HEK293T (cell line): ENCODE measurements around the gene TMEM263.

Experiments used
- CTCF ChIA-PET: fragments of 350-600 bp; formaldehyde crosslinking; extraction: SDS; loops from one replicate; lab custom pipeline; 2021; ENCODE audit warnings: antibody characterized with exemption, inconsistent platforms; lab: Yijun Ruan, JAX
- POLR2A ChIA-PET: fragments of 350-600 bp; formaldehyde crosslinking; extraction: SDS; loops from one replicate; lab custom pipeline; 2020; ENCODE audit warnings: antibody characterized with exemption, inconsistent platforms; lab: Yijun Ruan, JAX
- DNase-seq: peaks from one replicate; pipeline ENCODE4 v3.0.0; 2012; ENCODE audit warnings: mixed read lengths; ENCODE audit errors: extremely low spot score
- ARNT ChIP-seq: fragments of 450-650 bp; IDR thresholded peaks from 2 replicates; pipeline ENCODE4 v1.6.1; 2017; ENCODE audit warnings: mild to moderate bottlenecking
- BHLHE40 ChIP-seq: fragments of 450-650 bp; IDR thresholded peaks from 2 replicates; pipeline ENCODE4 v1.6.1; 2016; ENCODE audit warnings: mild to moderate bottlenecking, moderate library complexity, borderline replicate concordance
- CTBP1 ChIP-seq: fragments of 450-650 bp; IDR thresholded peaks from 2 replicates; pipeline ENCODE4 v1.6.1; 2016; ENCODE audit warnings: borderline replicate concordance
- ELF4 ChIP-seq: fragments of 450-650 bp; IDR thresholded peaks from 2 replicates; pipeline ENCODE4 v1.6.1; 2017; ENCODE audit warnings: antibody characterized with exemption
- FOXA1 ChIP-seq: fragments of 450-650 bp; IDR thresholded peaks from 2 replicates; pipeline ENCODE4 v1.6.1; 2016; ENCODE audit warnings: mild to moderate bottlenecking
- FOXK2 ChIP-seq: fragments of 450-650 bp; IDR thresholded peaks from 2 replicates; pipeline ENCODE4 v1.6.1; 2016; ENCODE audit warnings: mild to moderate bottlenecking
- FOXM1 ChIP-seq: fragments of 450-650 bp; IDR thresholded peaks from 2 replicates; pipeline ENCODE4 v1.6.1; 2017; ENCODE audit warnings: mild to moderate bottlenecking, borderline replicate concordance
- HDGF ChIP-seq: fragments of 450-650 bp; IDR thresholded peaks from 2 replicates; pipeline ENCODE4 v1.6.1; 2017; ENCODE audit warnings: antibody characterized with exemption, borderline replicate concordance
- L3MBTL2 ChIP-seq: fragments of 450-650 bp; conservative IDR thresholded peaks from 2 replicates; pipeline ENCODE4 v1.6.1; 2016; ENCODE audit warnings: mild to moderate bottlenecking
- LEF1 ChIP-seq: fragments of 450-650 bp; IDR thresholded peaks from 2 replicates; pipeline ENCODE4 v1.6.1; 2017; ENCODE audit warnings: mild to moderate bottlenecking, borderline replicate concordance
- NFRKB ChIP-seq: fragments of 450-650 bp; IDR thresholded peaks from 2 replicates; pipeline ENCODE4 v1.6.1; 2016; ENCODE audit warnings: mild to moderate bottlenecking, moderate library complexity
- PKNOX1 ChIP-seq: fragments of 450-650 bp; IDR thresholded peaks from 2 replicates; pipeline ENCODE4 v1.6.1; 2016
- SP1 ChIP-seq: fragments of 450-650 bp; IDR thresholded peaks from 2 replicates; pipeline ENCODE4 v1.6.1; 2017
- SUZ12 ChIP-seq: fragments of 450-650 bp; IDR thresholded peaks from 2 replicates; pipeline ENCODE4 v1.6.1; 2016; ENCODE audit warnings: mild to moderate bottlenecking
- TARDBP ChIP-seq: fragments of 450-650 bp; IDR thresholded peaks from 2 replicates; pipeline ENCODE4 v1.6.1; 2016
- ZNF384 ChIP-seq: fragments of 450-650 bp; IDR thresholded peaks from 2 replicates; pipeline ENCODE4 v1.6.1; 2016

Gene TMEM263

GRCh38 chr12:107007411-107007810 lies 51.7 kb downstream of the TMEM263 start:
- DNase-seq, result no peak
- CTCF ChIA-PET, result interaction anchor here (0.7 kb wide), 1 partner anchor 78 kb away, joined by 3 read pairs; no protein-coding TSS in a partner anchor
- TF ChIP-seq ZNF384 (no peak), FOXA1 (no peak), BHLHE40 (no peak), LEF1 (no peak), ARNT (no peak), CTBP1 (no peak), FOXK2 (no peak), TARDBP (no peak), SP1 (no peak), SUZ12 (no peak), L3MBTL2 (no peak)
- POLR2A ChIA-PET, result interaction anchor here (1.1 kb wide), 1 partner anchor 21 kb away, joined by 3 read pairs; the partner anchor contains the start of gene MTERF2

GRCh38 chr12:107011519-107011918 lies 55.8 kb downstream of the TMEM263 start:
- ChIA-PET POLR2A (no interaction called here), CTCF (no interaction called here)
- DNase-seq, result no peak
- TF ChIP-seq PKNOX1 (no peak), SUZ12 (no peak), FOXM1 (no peak), FOXA1 (no peak), ARNT (no peak), ELF4 (no peak), LEF1 (no peak), HDGF (no peak), ZNF384 (no peak), BHLHE40 (no peak), L3MBTL2 (no peak), SP1 (no peak), TARDBP (no peak), FOXK2 (no peak), NFRKB (no peak)

- ChIA-PET CTCF (interaction anchor here (1.0 kb wide), 1 partner anchor 26 kb away, joined by 3 read pairs; the partner anchor contains the start of gene MTERF2), POLR2A (no interaction called here)
- DNase-seq, result no peak
- TF ChIP-seq TARDBP, result no peak
- TF ChIP-seq NFRKB, result no peak
- no peak for TF ChIP-seq ARNT
- TF ChIP-seq SUZ12, result no peak
- TF ChIP-seq FOXM1, result no peak
- TF ChIP-seq SP1, result no peak
- TF ChIP-seq BHLHE40, result no peak
- no peak for TF ChIP-seq CTBP1
Observed at GRCh38 chr12:107012736-107013425, 57.2 kb downstream of the TMEM263 start.

GRCh38 chr12:107014055-107014454 lies 58.3 kb downstream of the TMEM263 start:
- ChIA-PET POLR2A (no interaction called here), CTCF (interaction anchor here (0.6 to 1.3 kb wide), 3 partner anchors 27 to 91 kb away, joined by 3 to 5 read pairs (median 3); partner anchors contain the start of gene MTERF2)
- TF ChIP-seq NFRKB (no peak), SUZ12 (no peak), FOXM1 (no peak), BHLHE40 (no peak), HDGF (no peak), PKNOX1 (no peak), ZNF384 (no peak), L3MBTL2 (no peak), TARDBP (no peak), ELF4 (no peak), FOXA1 (no peak), SP1 (no peak), LEF1 (no peak), FOXK2 (no peak)
- DNase-seq, result no peak

GRCh38 chr12:107017042-107017441 lies 61.3 kb downstream of the TMEM263 start:
- CTCF ChIA-PET, result no interaction called here
- POLR2A ChIA-PET, result no interaction called here
- TF ChIP-seq L3MBTL2 (no peak), FOXM1 (no peak), ZNF384 (no peak), FOXK2 (no peak), LEF1 (no peak), SUZ12 (no peak), BHLHE40 (no peak), ARNT (no peak), PKNOX1 (no peak), CTBP1 (no peak), ELF4 (no peak), NFRKB (no peak), TARDBP (no peak), HDGF (no peak)
- DNase-seq, result no peak

GRCh38 chr12:107019546-107019945 lies 63.8 kb downstream of the TMEM263 start:
- CTCF ChIA-PET, result no interaction called here

More at GRCh38 chr12:107019546-107019945, 63.8 kb downstream of the TMEM263 start:
- no peak for DNase-seq
- no peak for TF ChIP-seq ARNT
- no peak for TF ChIP-seq BHLHE40
- TF ChIP-seq ELF4, result no peak
- no peak for TF ChIP-seq FOXA1
- TF ChIP-seq LEF1, result no peak
- no peak for TF ChIP-seq HDGF
- TF ChIP-seq ZNF384, result no peak
- no peak for TF ChIP-seq PKNOX1
- no peak for TF ChIP-seq NFRKB
- no peak for TF ChIP-seq CTBP1
- TF ChIP-seq SUZ12, result no peak
- no peak for TF ChIP-seq FOXK2
- TF ChIP-seq FOXM1, result no peak
- no peak for TF ChIP-seq TARDBP
- no peak for TF ChIP-seq SP1
- TF ChIP-seq L3MBTL2, result no peak
- POLR2A ChIA-PET, result no interaction called here
